Psoas muscle (tissue), 8 donors: ENCODE measurements around the gene MTOR. TPM values are rescaled to one million over a fixed set of nuclear protein-coding genes. Genes with fewer than 3 reads are reported as not detected.
A peak's percentile ranks its signal among the peaks of the same experiment; 100 is the strongest.

Experiments used
- ATAC-seq, 4 donors: fragments of 200-7000 bp; cut with Tn5 transposase; one replicate each; pipeline ENCODE4 v1.9.1; 2020; ENCODE audit warnings: moderate library complexity in 3 of 4, mild to moderate bottlenecking in 2 of 4
- DNase-seq, 2 donors: peaks; one replicate each; pipeline ENCODE4 v3.0.0-alpha.2; 2020
- H3K27ac ChIP-seq: fragments of 200-600 bp; one replicate; pipeline ENCODE4 v1.8.0; 2022
- H3K27me3 ChIP-seq, 3 donors: fragments of 200-600 bp in 1 of 3; one replicate each; pipeline versions ENCODE4 v1.6.1 to v1.8.0; 2013 to 2022; ENCODE audit warnings: low read length in 2 of 3, mild to moderate bottlenecking in 2 of 3, moderate library complexity in 1 of 3; ENCODE audit not compliant: insufficient read depth in 3 of 3
- H3K36me3 ChIP-seq, 2 donors: fragments of 200-600 bp in 1 of 2; one replicate each; pipeline versions ENCODE4 v1.6.1 to v1.8.0; 2013 to 2022; ENCODE audit warnings: low read depth in 1 of 2, mild to moderate bottlenecking in 1 of 2, moderate library complexity in 1 of 2; ENCODE audit not compliant: insufficient read depth in 1 of 2
- H3K4me1 ChIP-seq: fragments of 200-600 bp; one replicate; pipeline ENCODE4 v1.8.0; 2022
- H3K4me3 ChIP-seq: fragments of 200-600 bp; one replicate; pipeline ENCODE4 v1.8.0; 2022; ENCODE audit warnings: mild to moderate bottlenecking
- H3K9me3 ChIP-seq: fragments of 200-600 bp; one replicate; pipeline ENCODE4 v1.8.0; 2022
- CTCF ChIP-seq: fragments of 200-600 bp; IDR thresholded peaks from one replicate; pipeline ENCODE4 v1.8.0; 2022; ENCODE audit warnings: antibody characterized with exemption
- WGBS, 3 donors: extraction: QIAGEN DNeasy Blood & Tissue Kit; methylation state at CpG; one replicate each; pipeline versions ENCODE4 v1.1.6 to v1.1.7; 2013; 5-methylcytosine and 5-hydroxymethylcytosine counted together
- intact Hi-C, 2 donors: fragments of 100-400 bp; cut with DNase I; formaldehyde crosslinking; loops; one replicate each; pipeline versions ENCODE4 v1.11.0 to v1.14.2; 2022
- polyA plus RNA-seq, 3 donors: library from polyadenylated mRNA; stranded (reverse); fragments of 200-250 nt; gene quantifications; one replicate each; pipeline ENCODE4 v1.2.3, GENCODE V29; 2013
- total RNA-seq, 4 donors: library from RNA; stranded (reverse); fragmentation: NEBNext Ultra II Directional in 2 of 4; extraction: Animal tissue kit (Norgen Biotek cat#: 25700) in 2 of 4; gene quantifications; one replicate each; pipeline versions ENCODE4 v1.2.1 to v1.2.4, GENCODE V29; 2021 to 2023
- donor health status: healthy with polysubstance abuse.
- donor health status: DM: no; HTN: no; CAD: no; lungs with moderate emphysema.
- donor health status: Bipolar disorder and iron deficiency.
- donor health status: healthy.
- donor health status: DM: yes; HTN: yes; CAD: no.
- donor health status: DM: no; HTN: no; CAD: no.
- donor health status: DM: no; HTN: no; CAD: no.
- donor health status: DM: yes; HTN: yes; CAD: no.

The MTOR gene
- total and polyA plus RNA-seq, 7 donors = 24.0 to 50.8 (median 44.0) TPM

DNA sequence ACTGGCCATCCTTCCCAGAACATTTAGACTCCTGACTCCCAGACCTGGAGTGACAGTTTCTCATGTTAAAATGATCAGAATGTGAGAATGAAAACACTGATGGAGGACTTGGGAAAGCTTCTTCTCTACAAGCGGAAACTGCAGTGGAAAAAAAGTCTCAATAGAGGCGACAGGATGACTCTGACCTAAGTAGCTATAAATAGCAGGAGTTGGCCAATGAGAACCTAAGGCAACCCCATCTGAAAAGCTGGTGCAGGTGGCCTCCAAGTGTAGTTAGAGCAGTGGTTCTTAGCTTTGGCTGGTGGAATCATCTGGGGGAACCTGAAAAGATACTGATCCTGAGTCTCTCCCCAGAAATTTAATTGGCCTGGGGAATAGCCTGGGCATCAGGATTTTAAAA lies 118.4 kb downstream of the MTOR start:
- Histone ChIP-seq H3K27ac (peak overlapping the region; percentile 72), H3K36me3 (peaks cover 11 to 77% of the 10 kb centered on the region in 2 donors), H3K4me3 (no peak overlapping the region), H3K4me1 (peaks cover 6% of the 10 kb centered on the region), H3K9me3 (no peaks in the 10 kb centered on the region), H3K27me3 (no peaks in the 10 kb centered on the region)
- intact Hi-C loops = no loop called here
- DNase-seq = no peak
- ATAC-seq = peak; percentile 91 to 96 (median 96)
- WGBS, 3 donors = 13 to 27% (median 21%) methylated on average over 2 of the region's 2 CpGs
- TF ChIP-seq CTCF = no peak

GRCh38 chr1:11143401-11143800 lies 119.0 kb downstream of the MTOR start:
- no peak overlapping the region for H3K4me3 ChIP-seq
- H3K36me3 ChIP-seq = peaks cover 15 to 77% of the 10 kb centered on the region in 2 donors
- no peaks in the 10 kb centered on the region for H3K27me3 ChIP-seq
- ATAC-seq (no peak), DNase-seq (no peak)
- H3K9me3 ChIP-seq = no peaks in the 10 kb centered on the region
- WGBS, 3 donors = 92 to 94% (median 93%) methylated on average over 5 of the region's 5 CpGs
- intact Hi-C loops = no loop called here
- H3K27ac ChIP-seq = peak overlapping the region; percentile 72
- TF ChIP-seq CTCF = no peak
- H3K4me1 ChIP-seq = peaks cover 6% of the 10 kb centered on the region

- ATAC-seq = no peak
- Histone ChIP-seq H3K4me1 (peaks cover 6% of the 10 kb centered on the region), H3K27ac (peak overlapping the region; percentile 72), H3K36me3 (peaks cover 21 to 77% of the 10 kb centered on the region in 2 donors), H3K4me3 (no peak overlapping the region), H3K9me3 (no peaks in the 10 kb centered on the region), H3K27me3 (no peaks in the 10 kb centered on the region)
- intact Hi-C loops = no loop called here
- no peak for TF ChIP-seq CTCF
- no peak for DNase-seq
- WGBS, 3 donors = 94% methylated on average over 4 of the region's 4 CpGs
Measured at GRCh38 chr1:11142618-11143391, 119.5 kb downstream of the MTOR start.

DNA sequence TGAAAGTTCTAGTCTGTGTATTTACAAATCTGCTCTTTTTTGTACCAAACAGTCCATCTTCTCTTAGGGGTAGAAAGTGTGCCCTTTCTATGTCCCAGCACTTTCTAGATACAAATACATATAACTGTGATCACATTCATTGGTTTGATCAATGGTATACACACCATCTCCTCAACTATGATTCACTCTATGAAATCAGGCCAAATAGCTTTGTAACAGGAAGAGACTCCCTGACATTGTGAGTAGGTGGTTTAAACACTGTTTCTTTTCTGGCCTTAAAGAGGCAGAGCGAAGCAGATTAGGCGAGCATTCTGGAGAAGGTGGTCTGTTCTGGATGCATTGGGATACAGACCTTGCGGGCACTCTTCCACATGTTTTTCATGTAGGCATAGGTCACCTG lies 123.4 kb downstream of the MTOR start:
- no peak for ATAC-seq
- Histone ChIP-seq H3K9me3 (no peaks in the 10 kb centered on the region), H3K4me3 (no peak overlapping the region), H3K27me3 (no peaks in the 10 kb centered on the region), H3K4me1 (peaks cover 6% of the 10 kb centered on the region), H3K36me3 (peaks cover 16 to 71% of the 10 kb centered on the region in 2 donors), H3K27ac (no peak overlapping the region)
- TF ChIP-seq CTCF = no peak
- WGBS, 3 donors = 86 to 94% (median 93%) methylated on average over 3 of the region's 3 CpGs
- intact Hi-C loops = no loop called here
- no peak for DNase-seq

- intact Hi-C loops = no loop called here
- WGBS, 3 donors = 73 to 88% (median 81%) methylated on average over 1 of the region's 1 CpG
- no peak overlapping the region for H3K4me3 ChIP-seq
- TF ChIP-seq CTCF = no peak
- H3K27me3 ChIP-seq = no peaks in the 10 kb centered on the region
- ATAC-seq (no peak), DNase-seq (no peak)
- H3K36me3 ChIP-seq = peaks cover 16 to 81% of the 10 kb centered on the region in 2 donors
- no peaks in the 10 kb centered on the region for H3K4me1 ChIP-seq
- no peak overlapping the region for H3K27ac ChIP-seq
- H3K9me3 ChIP-seq = no peaks in the 10 kb centered on the region
Measured at GRCh38 chr1:11138029-11138428, 124.3 kb downstream of the MTOR start.
